ENCODE measurements around the gene FAM171A1.

FAM171A1 gene

DNA sequence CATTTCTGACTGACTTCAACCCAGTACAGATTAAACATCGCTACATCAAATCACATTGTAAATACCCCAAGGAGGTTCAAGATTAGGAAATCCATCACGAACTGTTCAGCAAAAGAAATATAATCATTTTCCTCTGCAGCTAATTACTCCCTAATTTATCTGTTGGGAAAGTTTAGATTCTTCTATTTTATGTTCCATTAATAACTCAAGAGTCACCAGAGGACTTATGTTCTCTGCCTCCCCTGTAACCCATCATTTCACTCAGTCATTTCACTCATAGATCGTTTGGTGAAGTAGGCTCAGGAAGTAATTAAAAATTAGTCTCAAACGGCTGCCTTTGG lies 45.2 kb downstream of the FAM171A1 start:
- H3K4me3 ChIP-seq (replicated peaks; ENCODE audit: low read depth, low read length), result no peak overlapping the region
- TF ChIP-seq, protein P1, sequence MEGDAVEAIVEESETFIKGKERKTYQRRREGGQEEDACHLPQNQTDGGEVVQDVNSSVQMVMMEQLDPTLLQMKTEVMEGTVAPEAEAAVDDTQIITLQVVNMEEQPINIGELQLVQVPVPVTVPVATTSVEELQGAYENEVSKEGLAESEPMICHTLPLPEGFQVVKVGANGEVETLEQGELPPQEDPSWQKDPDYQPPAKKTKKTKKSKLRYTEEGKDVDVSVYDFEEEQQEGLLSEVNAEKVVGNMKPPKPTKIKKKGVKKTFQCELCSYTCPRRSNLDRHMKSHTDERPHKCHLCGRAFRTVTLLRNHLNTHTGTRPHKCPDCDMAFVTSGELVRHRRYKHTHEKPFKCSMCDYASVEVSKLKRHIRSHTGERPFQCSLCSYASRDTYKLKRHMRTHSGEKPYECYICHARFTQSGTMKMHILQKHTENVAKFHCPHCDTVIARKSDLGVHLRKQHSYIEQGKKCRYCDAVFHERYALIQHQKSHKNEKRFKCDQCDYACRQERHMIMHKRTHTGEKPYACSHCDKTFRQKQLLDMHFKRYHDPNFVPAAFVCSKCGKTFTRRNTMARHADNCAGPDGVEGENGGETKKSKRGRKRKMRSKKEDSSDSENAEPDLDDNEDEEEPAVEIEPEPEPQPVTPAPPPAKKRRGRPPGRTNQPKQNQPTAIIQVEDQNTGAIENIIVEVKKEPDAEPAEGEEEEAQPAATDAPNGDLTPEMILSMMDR (IDR thresholded peaks at IDR 0.05; ENCODE audit: low read depth, low read length, missing control alignments), result no peak
- DNase-seq (ENCODE audit: extremely low read depth, low read depth), result no peak

DNA sequence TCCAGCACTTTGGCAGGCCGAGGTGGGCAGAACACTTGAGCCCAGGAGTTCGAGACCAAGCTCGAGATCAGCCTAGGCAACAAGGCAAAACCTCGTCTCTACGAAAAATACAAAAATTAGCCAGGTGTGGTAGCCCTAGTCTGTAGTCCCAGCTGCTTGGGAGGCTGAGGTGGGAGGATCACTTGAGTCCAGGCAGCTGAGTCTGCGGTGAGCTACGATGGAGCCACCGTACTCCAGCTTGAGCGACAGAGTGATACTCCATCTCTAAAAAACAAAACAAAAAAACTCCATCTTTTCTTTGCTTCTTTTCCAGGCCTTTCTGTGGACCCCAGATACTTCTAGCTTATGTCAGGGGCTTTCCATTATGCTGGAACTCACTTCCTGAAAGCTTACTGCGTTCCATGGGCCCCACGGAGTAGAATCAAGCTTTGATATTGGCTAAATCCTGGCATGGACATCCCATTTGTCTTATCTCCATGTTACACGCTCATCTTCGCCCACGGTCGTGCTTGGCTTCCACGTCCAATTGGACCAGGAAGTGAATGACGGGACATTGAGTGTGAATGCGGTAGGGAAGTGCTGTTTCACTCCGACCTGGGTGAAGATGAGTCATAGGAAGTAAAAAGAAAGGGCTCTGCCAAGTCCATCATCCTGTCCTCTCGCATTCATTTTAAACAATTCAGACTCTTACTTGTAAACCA lies 45.7 kb downstream of the FAM171A1 start:
- DNase-seq (ENCODE audit: extremely low read depth, low read depth), result peak; percentile 36
- no peak overlapping the region for H3K4me3 ChIP-seq (replicated peaks; ENCODE audit: low read depth, low read length)
- TF ChIP-seq, protein P1 (IDR thresholded peaks at IDR 0.05; ENCODE audit: low read depth, low read length, missing control alignments), result no peak

DNA sequence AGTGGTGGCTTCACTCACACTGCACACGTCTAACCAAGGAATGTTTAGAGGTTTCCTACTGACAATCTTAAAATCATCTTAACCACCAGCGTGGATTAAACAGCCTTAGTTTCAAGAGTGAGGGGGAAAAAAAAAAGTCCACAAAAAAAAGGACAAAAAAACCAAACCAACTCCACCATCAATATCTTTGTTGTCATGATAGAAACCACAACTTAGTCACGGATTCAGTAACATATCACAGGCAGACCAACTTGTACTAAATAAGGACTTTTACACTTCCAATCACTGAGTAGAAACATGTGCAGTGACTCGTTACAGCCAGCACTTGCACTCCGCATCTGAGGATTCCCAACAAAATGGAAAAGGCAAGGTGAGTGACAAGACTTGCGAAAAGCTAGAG lies 46.5 kb downstream of the FAM171A1 start:
- no peak for DNase-seq (ENCODE audit: extremely low read depth, low read depth)
- no peak overlapping the region for H3K4me3 ChIP-seq (replicated peaks; ENCODE audit: low read depth, low read length)
- TF ChIP-seq, protein P1 (IDR thresholded peaks at IDR 0.05; ENCODE audit: low read depth, low read length, missing control alignments), result no peak

DNA sequence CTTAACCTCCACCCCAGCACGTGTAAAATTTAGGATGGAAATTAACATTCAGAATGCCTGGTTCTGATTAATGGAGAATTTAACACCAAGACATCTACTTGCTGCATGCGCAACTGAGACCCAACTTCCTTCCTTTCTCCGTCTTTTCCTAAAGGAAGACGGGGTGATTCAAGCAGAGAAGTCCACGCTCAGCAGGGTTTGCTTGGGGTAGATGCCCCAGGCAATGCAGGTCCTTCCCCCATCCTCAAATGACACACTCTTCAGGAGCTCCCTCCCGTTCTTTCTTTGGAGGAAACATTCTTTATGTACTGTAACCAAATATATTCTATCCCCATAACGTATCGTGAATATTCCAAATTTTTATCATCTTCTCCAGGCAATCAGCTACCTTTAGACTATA lies 47.0 kb downstream of the FAM171A1 start:
- no peak overlapping the region for H3K4me3 ChIP-seq (replicated peaks; ENCODE audit: low read depth, low read length)
- no peak for DNase-seq (ENCODE audit: extremely low read depth, low read depth)
- TF ChIP-seq, protein P1 (IDR thresholded peaks at IDR 0.05; ENCODE audit: low read depth, low read length, missing control alignments), result no peak

DNA sequence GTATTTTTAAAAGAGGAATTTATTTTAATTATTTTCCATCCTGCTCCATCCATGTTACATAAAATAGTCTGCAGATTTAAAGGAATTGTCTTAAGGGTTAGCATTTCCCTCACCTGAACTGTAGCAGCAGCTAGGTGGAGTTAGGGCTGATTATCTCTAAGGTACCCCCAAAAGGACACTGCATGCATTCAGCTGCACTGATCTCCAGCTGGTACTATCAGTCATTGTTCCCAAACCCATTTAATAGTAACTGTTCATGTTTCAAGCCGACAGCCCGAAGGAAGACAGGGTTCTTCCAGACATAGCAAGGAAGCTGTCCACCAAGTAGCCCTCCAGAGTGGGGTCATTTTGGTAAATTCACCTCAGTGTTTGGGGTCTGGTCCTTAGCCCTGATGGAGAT lies 48.7 kb downstream of the FAM171A1 start:
- H3K4me3 ChIP-seq (replicated peaks; ENCODE audit: low read depth, low read length), result no peak overlapping the region
- TF ChIP-seq, protein P1 (IDR thresholded peaks at IDR 0.05; ENCODE audit: low read depth, low read length, missing control alignments), result no peak
- DNase-seq (ENCODE audit: extremely low read depth, low read depth), result no peak

DNA sequence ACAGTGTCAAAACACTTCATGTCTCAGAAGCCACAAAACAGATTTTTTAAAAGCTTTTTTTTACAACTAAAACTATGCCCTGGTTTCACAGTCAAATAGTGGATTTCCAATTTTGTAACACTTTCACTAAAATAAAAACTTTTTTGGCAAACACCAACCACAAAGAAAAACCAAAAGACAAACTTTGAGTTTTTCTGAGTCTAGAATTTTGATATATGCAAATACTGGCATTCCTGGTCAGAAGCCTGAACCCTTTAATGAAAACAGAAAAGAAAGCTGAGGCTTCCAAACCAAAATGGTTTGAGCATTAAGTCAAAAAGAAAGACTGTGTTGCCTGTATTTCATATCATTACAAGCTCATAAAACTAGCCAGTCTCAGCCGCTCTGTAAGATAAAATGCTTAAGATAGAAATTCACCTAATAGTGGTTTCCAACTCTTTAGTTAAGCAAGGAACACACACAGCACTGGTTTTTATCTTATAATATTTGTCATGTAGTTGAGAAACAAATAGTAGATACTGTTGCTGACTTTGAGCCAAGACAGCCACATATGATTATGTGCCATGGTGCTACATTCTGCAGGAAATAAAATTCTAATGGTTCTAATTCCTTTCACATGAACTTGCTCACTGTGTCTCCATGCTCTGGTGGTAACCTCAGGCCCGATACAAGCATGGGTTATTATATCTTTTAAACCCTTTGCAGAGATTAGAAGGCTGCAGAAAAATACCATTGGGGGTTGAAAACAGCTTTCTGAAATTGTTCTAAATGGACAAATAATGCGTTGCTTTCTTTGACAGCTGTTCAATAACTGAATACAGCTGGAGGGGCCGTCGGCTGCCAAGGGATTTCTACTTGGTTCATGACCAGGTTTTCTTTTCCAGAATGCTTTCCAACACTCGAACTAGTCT lies 49.4 kb downstream of the FAM171A1 start:
- TF ChIP-seq, protein P1 (IDR thresholded peaks at IDR 0.05; ENCODE audit: low read depth, low read length, missing control alignments), result no peak
- H3K4me3 ChIP-seq (replicated peaks; ENCODE audit: low read depth, low read length), result no peak overlapping the region
- DNase-seq (ENCODE audit: extremely low read depth, low read depth), result no peak
